OCI-LY1 (cell line): ENCODE data around the gene IDH2.
A peak's percentile ranks its signal among the peaks of the same experiment; 100 is the strongest.
"Not testable (repeated sequence)": the region's sequence is repeated elsewhere in the genome, so short reads cannot be mapped to it uniquely, and the experiment has no call there.

ENCODE experiments used
- H2AFZ ChIP-seq: fragments of 200-600 bp; sonication (generic), shearing (Covaris generic); 2 replicates; pipeline ENCODE4 v1.6.0; 2014; ENCODE audit warnings: antibody characterized with exemption, mild to moderate bottlenecking, low read length
- H3F3A ChIP-seq: fragments of 200-600 bp; sonication (generic), shearing (Covaris generic); 2 replicates; pipeline ENCODE4 v1.6.0; 2014; ENCODE audit warnings: mild to moderate bottlenecking, antibody characterized with exemption, low read length, moderate library complexity; ENCODE audit not compliant: insufficient read depth
- H3K27ac ChIP-seq: fragments of 200-600 bp; sonication (generic); 2 replicates; pipeline ENCODE4 v1.5.1; 2014; ENCODE audit warnings: low read length, mixed run types, mild to moderate bottlenecking, low read depth; ENCODE audit not compliant: poor library complexity, severe bottlenecking
- H3K27me3 ChIP-seq: fragments of 200-600 bp; sonication (generic); 2 replicates; pipeline ENCODE4 v1.6.0; 2014; ENCODE audit warnings: antibody characterized with exemption, mild to moderate bottlenecking, low read length, moderate library complexity; ENCODE audit not compliant: insufficient read depth
- H3K36me3 ChIP-seq: fragments of 200-600 bp; sonication (generic); 2 replicates; pipeline ENCODE4 v1.6.1; 2014; ENCODE audit warnings: mild to moderate bottlenecking, antibody characterized with exemption, low read length, moderate library complexity, mixed read lengths; ENCODE audit not compliant: insufficient read depth
- H3K4me1 ChIP-seq: fragments of 200-600 bp; sonication (generic); 2 replicates; pipeline ENCODE4 v1.5.1; 2014; ENCODE audit warnings: mild to moderate bottlenecking, low read length, moderate library complexity; ENCODE audit not compliant: insufficient read depth, severe bottlenecking
- H3K4me2 ChIP-seq: fragments of 200-600 bp; sonication (generic), shearing (Covaris generic); 2 replicates; pipeline ENCODE4 v1.6.1; 2014; ENCODE audit warnings: low read length
- H3K4me3 ChIP-seq: fragments of 200-600 bp; sonication (generic); 2 replicates; pipeline ENCODE4 v1.5.1; 2014; ENCODE audit warnings: low read length, low read depth, mild to moderate bottlenecking, mixed read lengths; ENCODE audit not compliant: poor library complexity, severe bottlenecking
- H3K79me2 ChIP-seq: fragments of 200-600 bp; shearing (Covaris generic); 2 replicates; pipeline ENCODE4 v1.6.1; 2016; ENCODE audit warnings: mixed run types, low read length, mixed read lengths; ENCODE audit not compliant: insufficient read depth
- H3K9ac ChIP-seq: fragments of 200-600 bp; sonication (generic), shearing (Covaris generic); 2 replicates; pipeline ENCODE4 v1.6.1; 2014; ENCODE audit warnings: mild to moderate bottlenecking, low read length, mixed read lengths
- H3K9me2 ChIP-seq: fragments of 200-600 bp; sonication (generic), shearing (Covaris generic); 2 replicates; pipeline ENCODE4 v1.6.1; 2014; ENCODE audit warnings: low read depth, mild to moderate bottlenecking, low read length, mixed read lengths
- H3K9me3 ChIP-seq: fragments of 200-600 bp; shearing (Covaris generic); 2 replicates; pipeline ENCODE4 v1.6.1; 2014; ENCODE audit warnings: low read length, mixed read lengths
- H4K20me1 ChIP-seq: fragments of 200-600 bp; sonication (generic), shearing (Covaris generic); 2 replicates; pipeline ENCODE4 v1.6.0; 2016; ENCODE audit warnings: mild to moderate bottlenecking, low read length; ENCODE audit not compliant: insufficient read depth
- CTCF ChIP-seq: fragments of 200-600 bp; sonication (generic), shearing (Covaris generic); IDR thresholded peaks from 2 replicates; pipeline ENCODE4 v1.5.1; 2017; ENCODE audit warnings: mild to moderate bottlenecking, antibody characterized with exemption, low read length, moderate library complexity, mixed read lengths
- EZH2 ChIP-seq: fragments of 200-600 bp; sonication (generic), shearing (Covaris generic); IDR thresholded peaks from 2 replicates; pipeline ENCODE4 v1.8.0; 2017; ENCODE audit warnings: borderline replicate concordance, mixed run types, mild to moderate bottlenecking, antibody characterized with exemption, low read length, moderate library complexity, mixed read lengths

Gene IDH2

GRCh38 chr15:90071220-90071807, 31.0 kb downstream of the IDH2 start:
- no peaks in the 10 kb centered on the region for H3K79me2 ChIP-seq
- no peak overlapping the region for H3K27ac ChIP-seq
- H4K20me1 ChIP-seq = no peaks in the 10 kb centered on the region
- no peak overlapping the region for H3K4me2 ChIP-seq
- no peaks in the 10 kb centered on the region for H3K9me3 ChIP-seq
- H3K9me2 ChIP-seq = no peaks in the 10 kb centered on the region
- no peaks in the 10 kb centered on the region for H3F3A ChIP-seq
- no peak overlapping the region for H2AFZ ChIP-seq
- TF ChIP-seq CTCF = peak; percentile 92
- TF ChIP-seq EZH2 = no peak
- H3K36me3 ChIP-seq = peaks cover 40% of the 10 kb centered on the region; the same call in 1 of the 2 replicates
- no peak overlapping the region for H3K4me3 ChIP-seq
- no peak overlapping the region for H3K9ac ChIP-seq
- peaks cover 10% of the 10 kb centered on the region for H3K4me1 ChIP-seq
- no peaks in the 10 kb centered on the region for H3K27me3 ChIP-seq

DNA sequence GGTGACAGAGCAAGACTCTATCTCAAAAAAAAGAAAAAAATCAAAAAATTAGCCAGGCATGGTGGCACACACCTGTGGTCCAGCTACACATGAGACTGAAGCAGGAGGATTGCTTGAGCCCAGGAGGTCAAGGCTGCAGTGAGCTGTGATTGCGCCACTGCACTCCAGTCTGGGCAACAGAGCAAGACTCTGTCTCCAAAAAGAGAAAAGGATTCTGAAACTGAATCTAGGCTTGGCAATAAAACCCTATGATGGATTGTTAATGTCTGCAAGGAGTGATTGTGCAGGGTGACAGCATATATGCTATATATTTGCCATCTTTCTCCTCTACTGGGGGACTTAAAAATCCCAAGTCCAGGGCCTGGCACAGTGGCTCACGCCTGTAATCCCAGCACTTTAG, 31.6 kb downstream of the IDH2 start:
- H3K27me3 ChIP-seq, H3K4me2 ChIP-seq, H3F3A ChIP-seq, H3K4me1 ChIP-seq, H3K9me3 ChIP-seq, H3K4me3 ChIP-seq, H4K20me1 ChIP-seq, H3K79me2 ChIP-seq, H3K9me2 ChIP-seq, H2AFZ ChIP-seq, H3K9ac ChIP-seq: not testable (repeated sequence)
- H3K27ac ChIP-seq = peak overlapping the region; percentile 42
- H3K36me3 ChIP-seq = peaks cover 35% of the 10 kb centered on the region; the same call in 1 of the 2 replicates

- TF ChIP-seq EZH2 (no peak), CTCF (no peak)
- Histone ChIP-seq H3K4me3 (no peak overlapping the region), H3F3A (no peaks in the 10 kb centered on the region), H3K79me2 (no peaks in the 10 kb centered on the region), H3K4me1 (peaks cover 33% of the 10 kb centered on the region), H4K20me1 (no peaks in the 10 kb centered on the region), H2AFZ (no peak overlapping the region), H3K36me3 (peaks cover 13% of the 10 kb centered on the region; the same call in 1 of the 2 replicates), H3K27ac (no peak overlapping the region), H3K9ac (no peak overlapping the region), H3K27me3 (no peaks in the 10 kb centered on the region), H3K4me2 (no peak overlapping the region), H3K9me2 (no peaks in the 10 kb centered on the region), H3K9me3 (no peaks in the 10 kb centered on the region)
Observed at GRCh38 chr15:90067953-90068606, 34.2 kb downstream of the IDH2 start.
